Liver (tissue), 9 donors: Measurements from ENCODE around the gene FBXO7. TPM values are rescaled to one million over a fixed set of nuclear protein-coding genes. Genes with fewer than 3 reads are reported as not detected.

Experiments
- DNase-seq: peaks from one replicate; pipeline ENCODE4 v3.0.0-alpha.2; 2017; ENCODE audit warnings: low spot score
- H3K27ac ChIP-seq, 2 donors: one replicate each; pipeline ENCODE4 v1.7.0; 2013; ENCODE audit warnings: inconsistent platforms in 2 of 2, low read length in 2 of 2, control low read depth in 1 of 2, low read depth in 1 of 2, mild to moderate bottlenecking in 1 of 2
- H3K27me3 ChIP-seq, 4 donors: one replicate each; pipeline versions ENCODE4 v1.6.1 to v1.7.0; 2013; ENCODE audit warnings: low read length in 3 of 4, inconsistent platforms in 1 of 4, mild to moderate bottlenecking in 1 of 4, moderate library complexity in 1 of 4; ENCODE audit not compliant: control insufficient read depth in 4 of 4, insufficient read depth in 4 of 4
- H3K36me3 ChIP-seq, 4 donors: one replicate each; pipeline versions ENCODE4 v1.6.1 to v1.7.0; 2013; ENCODE audit warnings: low read length in 3 of 4, mild to moderate bottlenecking in 3 of 4, low read depth in 1 of 4, moderate library complexity in 1 of 4; ENCODE audit not compliant: control insufficient read depth in 4 of 4, insufficient read depth in 3 of 4
- H3K4me1 ChIP-seq, 4 donors: one replicate each; pipeline versions ENCODE4 v1.6.1 to v1.7.0; 2013; ENCODE audit warnings: low read length in 3 of 4, mild to moderate bottlenecking in 3 of 4, moderate library complexity in 1 of 4; ENCODE audit not compliant: control insufficient read depth in 4 of 4, insufficient read depth in 4 of 4
- H3K4me3 ChIP-seq, 3 donors: one replicate each; pipeline versions ENCODE4 v1.6.1 to v1.7.0; 2013; ENCODE audit warnings: low read length in 3 of 3, control low read depth in 1 of 3, low read depth in 1 of 3, mild to moderate bottlenecking in 1 of 3
- H3K9ac ChIP-seq, 2 donors: one replicate each; pipeline ENCODE4 v1.7.0; 2013; ENCODE audit warnings: low read length in 2 of 2, mild to moderate bottlenecking in 2 of 2, moderate library complexity in 2 of 2, control low read depth in 1 of 2, low read depth in 1 of 2
- H3K9me3 ChIP-seq, 4 donors: one replicate each; pipeline versions ENCODE4 v1.6.1 to v1.7.0; 2013; ENCODE audit warnings: low read length in 3 of 4; ENCODE audit not compliant: control insufficient read depth in 4 of 4
- EGR1 ChIP-seq, 2 donors: IDR thresholded peaks; 2 replicates each; pipeline ENCODE4 v1.6.1; 2016 to 2018; ENCODE audit warnings: antibody characterized with exemption in 2 of 2, low read depth in 2 of 2
- FOXA1 ChIP-seq: IDR thresholded peaks from 2 replicates; pipeline ENCODE4 v1.6.1; 2016; ENCODE audit warnings: antibody characterized with exemption
- FOXA2 ChIP-seq: IDR thresholded peaks from 2 replicates; pipeline ENCODE4 v1.6.1; 2016; ENCODE audit warnings: antibody characterized with exemption
- GABPA ChIP-seq, 2 donors: IDR thresholded peaks in 1 of 2; conservative IDR thresholded peaks in 1 of 2; 2 replicates each; pipeline ENCODE4 v1.6.1; 2016; ENCODE audit warnings: antibody characterized with exemption in 2 of 2, mild to moderate bottlenecking in 1 of 2, moderate library complexity in 1 of 2
- HNF4A ChIP-seq, 2 donors: conservative IDR thresholded peaks; 2 replicates each; pipeline ENCODE4 v1.6.1; 2016; ENCODE audit warnings: antibody characterized with exemption in 2 of 2, mild to moderate bottlenecking in 2 of 2
- HNF4G ChIP-seq: IDR thresholded peaks from 2 replicates; pipeline ENCODE4 v1.6.1; 2016; ENCODE audit warnings: antibody characterized with exemption
- JUND ChIP-seq, 2 donors: IDR thresholded peaks; 2 replicates each; pipeline ENCODE4 v1.6.1; 2016; ENCODE audit warnings: antibody characterized with exemption in 2 of 2
- NR2F2 ChIP-seq: IDR thresholded peaks from 2 replicates; pipeline ENCODE4 v1.6.1; 2016; ENCODE audit warnings: antibody characterized with exemption
- RAD21 ChIP-seq, 2 donors: IDR thresholded peaks; 2 replicates each; pipeline ENCODE4 v1.6.1; 2016; ENCODE audit warnings: antibody characterized with exemption in 2 of 2, mild to moderate bottlenecking in 2 of 2
- RXRA ChIP-seq, 2 donors: IDR thresholded peaks; 2 replicates each; pipeline ENCODE4 v1.6.1; 2017 to 2018; ENCODE audit warnings: antibody characterized with exemption in 2 of 2, mild to moderate bottlenecking in 1 of 2
- SP1 ChIP-seq: IDR thresholded peaks from 2 replicates; pipeline ENCODE4 v1.6.1; 2018; ENCODE audit warnings: antibody characterized with exemption, mild to moderate bottlenecking
- TAF1 ChIP-seq: conservative IDR thresholded peaks from 2 replicates; pipeline ENCODE4 v1.6.1; 2016; ENCODE audit warnings: antibody characterized with exemption, mild to moderate bottlenecking
- YY1 ChIP-seq: IDR thresholded peaks from 2 replicates; pipeline ENCODE4 v1.6.1; 2016; ENCODE audit warnings: antibody characterized with exemption, mild to moderate bottlenecking
- WGBS: extraction: QIAGEN DNeasy Blood & Tissue Kit; methylation state at CpG from one replicate; pipeline ENCODE4 v1.1.7; 2013; 5-methylcytosine and 5-hydroxymethylcytosine counted together
- polyA plus RNA-seq, 2 donors: library from polyadenylated mRNA; stranded (reverse) in 1 of 2; unstranded in 1 of 2; fragments of 200-250 nt in 1 of 2; fragments of >200 nt in 1 of 2; fragmentation: Nextera tagmentation in 1 of 2; extraction: Ambion mirVana in 1 of 2; gene quantifications; one replicate each; pipeline versions ENCODE4 v1.2.1 to v1.2.3, GENCODE V29; 2013 to 2015
- total RNA-seq, 2 donors: library from RNA; depleted of rRNA; stranded (reverse); fragments of >200 nt; gene quantifications; one replicate each; pipeline ENCODE4 v1.2.3, GENCODE V29; 2014
- TF ChIP-seq, protein P1 (sequence below): fragments of 150-350 bp; IDR thresholded peaks from 2 replicates; pipeline ENCODE4 v1.5.1; 2017; ENCODE audit warnings: improper control_type of control experiment, low read depth, low read length; ENCODE audit not compliant: missing input control
- TF ChIP-seq, protein P2 (sequence below): IDR thresholded peaks from 2 replicates; pipeline ENCODE4 v1.6.1; 2016; ENCODE audit warnings: antibody characterized with exemption, mild to moderate bottlenecking
- TF ChIP-seq, protein P3 (sequence below): IDR thresholded peaks from 2 replicates; pipeline ENCODE4 v1.6.1; 2016; ENCODE audit warnings: antibody characterized with exemption
- TF ChIP-seq, protein P4 (sequence below): IDR thresholded peaks from 2 replicates; pipeline ENCODE4 v1.6.1; 2016; ENCODE audit warnings: antibody characterized with exemption
- TF ChIP-seq, protein P5 (sequence below): IDR thresholded peaks from 2 replicates; pipeline ENCODE4 v1.6.1; 2016; ENCODE audit warnings: antibody characterized with exemption
- donor health status: healthy.
- donor health status: healthy.
- donor health status: healthy.
- donor health status: healthy.
- donor health status: healthy.

FBXO7 gene
- total and polyA plus RNA-seq, 4 donors = 37.9 to 179 (median 50.8) TPM

DNA sequence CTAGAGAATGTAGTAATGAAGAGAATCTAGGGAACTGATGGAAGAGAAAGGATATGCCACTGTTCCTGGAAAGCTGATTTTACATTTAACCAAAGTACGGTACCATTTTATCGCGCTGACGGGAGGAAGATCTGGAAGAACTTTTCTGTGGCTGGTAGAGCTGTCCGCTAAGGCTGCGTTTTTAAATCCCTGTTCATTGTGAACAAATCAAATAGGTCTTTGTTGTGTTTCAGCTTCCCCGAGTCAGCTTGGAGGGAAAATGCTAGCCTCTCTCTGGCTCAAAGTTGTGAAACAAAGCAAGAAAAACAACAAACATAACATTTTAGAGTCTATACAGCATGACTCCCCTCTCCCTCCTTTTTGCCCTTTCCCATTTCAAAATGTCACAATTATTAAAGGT, 34.4 kb downstream of the FBXO7 start:
- no peaks in the 10 kb centered on the region for H3K27me3 ChIP-seq
- H3K36me3 ChIP-seq = no peaks in the 10 kb centered on the region
- H3K27ac ChIP-seq = no peak overlapping the region
- no peak overlapping the region for H3K9ac ChIP-seq
- peaks cover 5 to 14% (median 8%) of the 10 kb centered on the region in 4 donors for H3K4me1 ChIP-seq
- TF ChIP-seq, protein P1, sequence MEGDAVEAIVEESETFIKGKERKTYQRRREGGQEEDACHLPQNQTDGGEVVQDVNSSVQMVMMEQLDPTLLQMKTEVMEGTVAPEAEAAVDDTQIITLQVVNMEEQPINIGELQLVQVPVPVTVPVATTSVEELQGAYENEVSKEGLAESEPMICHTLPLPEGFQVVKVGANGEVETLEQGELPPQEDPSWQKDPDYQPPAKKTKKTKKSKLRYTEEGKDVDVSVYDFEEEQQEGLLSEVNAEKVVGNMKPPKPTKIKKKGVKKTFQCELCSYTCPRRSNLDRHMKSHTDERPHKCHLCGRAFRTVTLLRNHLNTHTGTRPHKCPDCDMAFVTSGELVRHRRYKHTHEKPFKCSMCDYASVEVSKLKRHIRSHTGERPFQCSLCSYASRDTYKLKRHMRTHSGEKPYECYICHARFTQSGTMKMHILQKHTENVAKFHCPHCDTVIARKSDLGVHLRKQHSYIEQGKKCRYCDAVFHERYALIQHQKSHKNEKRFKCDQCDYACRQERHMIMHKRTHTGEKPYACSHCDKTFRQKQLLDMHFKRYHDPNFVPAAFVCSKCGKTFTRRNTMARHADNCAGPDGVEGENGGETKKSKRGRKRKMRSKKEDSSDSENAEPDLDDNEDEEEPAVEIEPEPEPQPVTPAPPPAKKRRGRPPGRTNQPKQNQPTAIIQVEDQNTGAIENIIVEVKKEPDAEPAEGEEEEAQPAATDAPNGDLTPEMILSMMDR = no peak
- TF ChIP-seq FOXA2 (no peak), HNF4G (no peak), RXRA (IDR thresholded peaks at IDR 0.05) (no peak), GABPA (IDR thresholded peaks at IDR 0.05 in 1 of 2, conservative IDR thresholded peaks at IDR 0.05 in 1 of 2) (no peak), SP1 (no peak), JUND (IDR thresholded peaks at IDR 0.05) (no peak)
- 96% methylated on average over 7 of the region's 7 CpGs for WGBS
- DNase-seq = no peak
- H3K4me3 ChIP-seq = no peak overlapping the region
- no peaks in the 10 kb centered on the region for H3K9me3 ChIP-seq

DNA sequence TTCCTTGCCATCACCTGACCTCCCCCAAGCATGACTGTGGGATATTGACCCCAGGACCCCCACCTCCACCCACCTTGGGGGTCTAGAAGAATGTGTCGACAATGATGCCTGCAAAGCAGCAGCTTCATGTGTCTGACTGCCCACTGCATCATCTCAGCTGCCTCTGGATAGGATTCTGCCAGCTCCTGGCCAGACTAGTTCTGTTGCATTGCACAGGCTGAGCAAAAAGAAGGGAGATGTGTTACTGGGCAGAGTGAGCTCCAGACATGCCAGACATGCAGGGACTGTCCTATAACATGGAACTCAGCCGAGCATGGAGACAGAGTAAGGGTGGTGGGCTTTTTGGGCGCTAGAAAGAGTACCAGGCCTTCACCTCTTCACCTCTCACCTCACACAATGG, 36.7 kb downstream of the FBXO7 start:
- WGBS = 92% methylated on average over 3 of the region's 3 CpGs
- Histone ChIP-seq H3K4me1 (peaks cover 5 to 19% (median 10%) of the 10 kb centered on the region in 4 donors), H3K4me3 (no peak overlapping the region), H3K27ac (no peak overlapping the region), H3K9ac (no peak overlapping the region), H3K27me3 (no peaks in the 10 kb centered on the region), H3K36me3 (no peaks in the 10 kb centered on the region), H3K9me3 (no peaks in the 10 kb centered on the region)
- DNase-seq = no peak
- no peak for TF ChIP-seq HNF4A (conservative IDR thresholded peaks at IDR 0.05)
- TF ChIP-seq EGR1 (IDR thresholded peaks at IDR 0.05; ENCODE audit: low read depth in 2 of 2) = no peak
- TF ChIP-seq JUND (IDR thresholded peaks at IDR 0.05) = no peak
- no peak for TF ChIP-seq TAF1
- no peak for TF ChIP-seq YY1
- TF ChIP-seq RAD21 (IDR thresholded peaks at IDR 0.05) = no peak
- no peak for TF ChIP-seq HNF4G
- TF ChIP-seq RXRA (IDR thresholded peaks at IDR 0.05) = no peak
- TF ChIP-seq SP1 = no peak

DNA sequence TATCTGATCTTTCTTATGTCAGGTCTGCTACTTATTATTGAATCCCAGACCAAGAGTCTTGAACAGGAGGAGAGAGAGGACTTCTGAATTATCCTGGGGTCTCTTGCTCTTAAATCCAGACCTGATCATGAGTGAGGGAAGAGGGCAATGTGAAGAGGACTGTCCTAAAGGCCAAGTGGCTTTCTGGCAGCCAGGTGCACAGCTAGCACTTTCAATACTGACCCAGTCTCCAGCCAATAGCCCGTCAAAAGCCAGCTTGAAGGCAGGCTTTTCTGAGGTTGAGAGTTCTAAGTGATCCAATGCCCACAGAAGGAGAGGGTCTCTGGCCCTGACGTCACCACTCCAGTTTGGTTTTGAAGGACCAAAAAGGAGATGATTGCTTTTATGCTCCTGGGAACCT, 37.2 kb downstream of the FBXO7 start:
- WGBS = 60% methylated on average over 2 of the region's 2 CpGs
- H3K9ac ChIP-seq = no peak overlapping the region

More for the DNA sequence above, 37.2 kb downstream of the FBXO7 start:
- no peaks in the 10 kb centered on the region for H3K36me3 ChIP-seq
- no peak overlapping the region for H3K4me3 ChIP-seq
- TF ChIP-seq, protein P1 = no peak
- TF ChIP-seq, protein P2, sequence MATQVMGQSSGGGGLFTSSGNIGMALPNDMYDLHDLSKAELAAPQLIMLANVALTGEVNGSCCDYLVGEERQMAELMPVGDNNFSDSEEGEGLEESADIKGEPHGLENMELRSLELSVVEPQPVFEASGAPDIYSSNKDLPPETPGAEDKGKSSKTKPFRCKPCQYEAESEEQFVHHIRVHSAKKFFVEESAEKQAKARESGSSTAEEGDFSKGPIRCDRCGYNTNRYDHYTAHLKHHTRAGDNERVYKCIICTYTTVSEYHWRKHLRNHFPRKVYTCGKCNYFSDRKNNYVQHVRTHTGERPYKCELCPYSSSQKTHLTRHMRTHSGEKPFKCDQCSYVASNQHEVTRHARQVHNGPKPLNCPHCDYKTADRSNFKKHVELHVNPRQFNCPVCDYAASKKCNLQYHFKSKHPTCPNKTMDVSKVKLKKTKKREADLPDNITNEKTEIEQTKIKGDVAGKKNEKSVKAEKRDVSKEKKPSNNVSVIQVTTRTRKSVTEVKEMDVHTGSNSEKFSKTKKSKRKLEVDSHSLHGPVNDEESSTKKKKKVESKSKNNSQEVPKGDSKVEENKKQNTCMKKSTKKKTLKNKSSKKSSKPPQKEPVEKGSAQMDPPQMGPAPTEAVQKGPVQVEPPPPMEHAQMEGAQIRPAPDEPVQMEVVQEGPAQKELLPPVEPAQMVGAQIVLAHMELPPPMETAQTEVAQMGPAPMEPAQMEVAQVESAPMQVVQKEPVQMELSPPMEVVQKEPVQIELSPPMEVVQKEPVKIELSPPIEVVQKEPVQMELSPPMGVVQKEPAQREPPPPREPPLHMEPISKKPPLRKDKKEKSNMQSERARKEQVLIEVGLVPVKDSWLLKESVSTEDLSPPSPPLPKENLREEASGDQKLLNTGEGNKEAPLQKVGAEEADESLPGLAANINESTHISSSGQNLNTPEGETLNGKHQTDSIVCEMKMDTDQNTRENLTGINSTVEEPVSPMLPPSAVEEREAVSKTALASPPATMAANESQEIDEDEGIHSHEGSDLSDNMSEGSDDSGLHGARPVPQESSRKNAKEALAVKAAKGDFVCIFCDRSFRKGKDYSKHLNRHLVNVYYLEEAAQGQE = no peak
- no peak for TF ChIP-seq NR2F2
- TF ChIP-seq, protein P3, sequence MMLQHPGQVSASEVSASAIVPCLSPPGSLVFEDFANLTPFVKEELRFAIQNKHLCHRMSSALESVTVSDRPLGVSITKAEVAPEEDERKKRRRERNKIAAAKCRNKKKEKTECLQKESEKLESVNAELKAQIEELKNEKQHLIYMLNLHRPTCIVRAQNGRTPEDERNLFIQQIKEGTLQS = no peak
- TF ChIP-seq, protein P4, sequence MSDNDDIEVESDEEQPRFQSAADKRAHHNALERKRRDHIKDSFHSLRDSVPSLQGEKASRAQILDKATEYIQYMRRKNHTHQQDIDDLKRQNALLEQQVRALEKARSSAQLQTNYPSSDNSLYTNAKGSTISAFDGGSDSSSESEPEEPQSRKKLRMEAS = no peak
- TF ChIP-seq HNF4G = no peak
- TF ChIP-seq, protein P5, sequence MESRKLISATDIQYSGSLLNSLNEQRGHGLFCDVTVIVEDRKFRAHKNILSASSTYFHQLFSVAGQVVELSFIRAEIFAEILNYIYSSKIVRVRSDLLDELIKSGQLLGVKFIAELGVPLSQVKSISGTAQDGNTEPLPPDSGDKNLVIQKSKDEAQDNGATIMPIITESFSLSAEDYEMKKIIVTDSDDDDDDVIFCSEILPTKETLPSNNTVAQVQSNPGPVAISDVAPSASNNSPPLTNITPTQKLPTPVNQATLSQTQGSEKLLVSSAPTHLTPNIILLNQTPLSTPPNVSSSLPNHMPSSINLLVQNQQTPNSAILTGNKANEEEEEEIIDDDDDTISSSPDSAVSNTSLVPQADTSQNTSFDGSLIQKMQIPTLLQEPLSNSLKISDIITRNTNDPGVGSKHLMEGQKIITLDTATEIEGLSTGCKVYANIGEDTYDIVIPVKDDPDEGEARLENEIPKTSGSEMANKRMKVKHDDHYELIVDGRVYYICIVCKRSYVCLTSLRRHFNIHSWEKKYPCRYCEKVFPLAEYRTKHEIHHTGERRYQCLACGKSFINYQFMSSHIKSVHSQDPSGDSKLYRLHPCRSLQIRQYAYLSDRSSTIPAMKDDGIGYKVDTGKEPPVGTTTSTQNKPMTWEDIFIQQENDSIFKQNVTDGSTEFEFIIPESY = no peak
- no peak for TF ChIP-seq RAD21 (IDR thresholded peaks at IDR 0.05)
- no peak for TF ChIP-seq YY1
- no peak for TF ChIP-seq TAF1
- TF ChIP-seq JUND (IDR thresholded peaks at IDR 0.05) = no peak
- no peak for TF ChIP-seq FOXA1
- TF ChIP-seq RXRA (IDR thresholded peaks at IDR 0.05) = no peak
- TF ChIP-seq EGR1 (IDR thresholded peaks at IDR 0.05; ENCODE audit: low read depth in 2 of 2) = no peak
- no peak for TF ChIP-seq GABPA (IDR thresholded peaks at IDR 0.05 in 1 of 2, conservative IDR thresholded peaks at IDR 0.05 in 1 of 2)
- no peak for TF ChIP-seq FOXA2
- TF ChIP-seq SP1 = no peak
- TF ChIP-seq HNF4A (conservative IDR thresholded peaks at IDR 0.05) = no peak
- DNase-seq = no peak
- no peak overlapping the region for H3K27ac ChIP-seq
- peaks cover 5 to 19% (median 10%) of the 10 kb centered on the region in 4 donors for H3K4me1 ChIP-seq
- no peaks in the 10 kb centered on the region for H3K9me3 ChIP-seq
- H3K27me3 ChIP-seq = no peaks in the 10 kb centered on the region
